Liver (tissue), 9 donors: ENCODE data around the gene HEPACAM. TPM values are rescaled to one million over a fixed set of nuclear protein-coding genes. Genes with fewer than 3 reads are reported as not detected.
A peak's percentile ranks its signal among the peaks of the same experiment; 100 is the strongest.

Experiments used
- DNase-seq: peaks from one replicate; pipeline ENCODE4 v3.0.0-alpha.2; 2017; ENCODE audit warnings: low spot score
- H3K27ac ChIP-seq, 2 donors: one replicate each; pipeline ENCODE4 v1.7.0; 2013; ENCODE audit warnings: inconsistent platforms in 2 of 2, low read length in 2 of 2, control low read depth in 1 of 2, low read depth in 1 of 2, mild to moderate bottlenecking in 1 of 2
- H3K27me3 ChIP-seq, 4 donors: one replicate each; pipeline versions ENCODE4 v1.6.1 to v1.7.0; 2013; ENCODE audit warnings: low read length in 3 of 4, inconsistent platforms in 1 of 4, mild to moderate bottlenecking in 1 of 4, moderate library complexity in 1 of 4; ENCODE audit not compliant: control insufficient read depth in 4 of 4, insufficient read depth in 4 of 4
- H3K36me3 ChIP-seq, 4 donors: one replicate each; pipeline versions ENCODE4 v1.6.1 to v1.7.0; 2013; ENCODE audit warnings: low read length in 3 of 4, mild to moderate bottlenecking in 3 of 4, low read depth in 1 of 4, moderate library complexity in 1 of 4; ENCODE audit not compliant: control insufficient read depth in 4 of 4, insufficient read depth in 3 of 4
- H3K4me1 ChIP-seq, 4 donors: one replicate each; pipeline versions ENCODE4 v1.6.1 to v1.7.0; 2013; ENCODE audit warnings: low read length in 3 of 4, mild to moderate bottlenecking in 3 of 4, moderate library complexity in 1 of 4; ENCODE audit not compliant: control insufficient read depth in 4 of 4, insufficient read depth in 4 of 4
- H3K4me3 ChIP-seq, 3 donors: one replicate each; pipeline versions ENCODE4 v1.6.1 to v1.7.0; 2013; ENCODE audit warnings: low read length in 3 of 3, control low read depth in 1 of 3, low read depth in 1 of 3, mild to moderate bottlenecking in 1 of 3
- H3K9ac ChIP-seq, 2 donors: one replicate each; pipeline ENCODE4 v1.7.0; 2013; ENCODE audit warnings: low read length in 2 of 2, mild to moderate bottlenecking in 2 of 2, moderate library complexity in 2 of 2, control low read depth in 1 of 2, low read depth in 1 of 2
- H3K9me3 ChIP-seq, 4 donors: one replicate each; pipeline versions ENCODE4 v1.6.1 to v1.7.0; 2013; ENCODE audit warnings: low read length in 3 of 4; ENCODE audit not compliant: control insufficient read depth in 4 of 4
- EGR1 ChIP-seq, 2 donors: IDR thresholded peaks; 2 replicates each; pipeline ENCODE4 v1.6.1; 2016 to 2018; ENCODE audit warnings: antibody characterized with exemption in 2 of 2, low read depth in 2 of 2
- GABPA ChIP-seq, 2 donors: IDR thresholded peaks in 1 of 2; conservative IDR thresholded peaks in 1 of 2; 2 replicates each; pipeline ENCODE4 v1.6.1; 2016; ENCODE audit warnings: antibody characterized with exemption in 2 of 2, mild to moderate bottlenecking in 1 of 2, moderate library complexity in 1 of 2
- HNF4G ChIP-seq: IDR thresholded peaks from 2 replicates; pipeline ENCODE4 v1.6.1; 2016; ENCODE audit warnings: antibody characterized with exemption
- JUND ChIP-seq, 2 donors: IDR thresholded peaks; 2 replicates each; pipeline ENCODE4 v1.6.1; 2016; ENCODE audit warnings: antibody characterized with exemption in 2 of 2
- NR2F2 ChIP-seq: IDR thresholded peaks from 2 replicates; pipeline ENCODE4 v1.6.1; 2016; ENCODE audit warnings: antibody characterized with exemption
- RAD21 ChIP-seq, 2 donors: IDR thresholded peaks; 2 replicates each; pipeline ENCODE4 v1.6.1; 2016; ENCODE audit warnings: antibody characterized with exemption in 2 of 2, mild to moderate bottlenecking in 2 of 2
- RXRA ChIP-seq, 2 donors: IDR thresholded peaks; 2 replicates each; pipeline ENCODE4 v1.6.1; 2017 to 2018; ENCODE audit warnings: antibody characterized with exemption in 2 of 2, mild to moderate bottlenecking in 1 of 2
- SP1 ChIP-seq: IDR thresholded peaks from 2 replicates; pipeline ENCODE4 v1.6.1; 2018; ENCODE audit warnings: antibody characterized with exemption, mild to moderate bottlenecking
- TAF1 ChIP-seq: conservative IDR thresholded peaks from 2 replicates; pipeline ENCODE4 v1.6.1; 2016; ENCODE audit warnings: antibody characterized with exemption, mild to moderate bottlenecking
- YY1 ChIP-seq: IDR thresholded peaks from 2 replicates; pipeline ENCODE4 v1.6.1; 2016; ENCODE audit warnings: antibody characterized with exemption, mild to moderate bottlenecking
- WGBS: extraction: QIAGEN DNeasy Blood & Tissue Kit; methylation state at CpG from one replicate; pipeline ENCODE4 v1.1.7; 2013; 5-methylcytosine and 5-hydroxymethylcytosine counted together
- polyA plus RNA-seq, 2 donors: library from polyadenylated mRNA; stranded (reverse) in 1 of 2; unstranded in 1 of 2; fragments of 200-250 nt in 1 of 2; fragments of >200 nt in 1 of 2; fragmentation: Nextera tagmentation in 1 of 2; extraction: Ambion mirVana in 1 of 2; gene quantifications; one replicate each; pipeline versions ENCODE4 v1.2.1 to v1.2.3, GENCODE V29; 2013 to 2015
- total RNA-seq, 2 donors: library from RNA; depleted of rRNA; stranded (reverse); fragments of >200 nt; gene quantifications; one replicate each; pipeline ENCODE4 v1.2.3, GENCODE V29; 2014
- TF ChIP-seq, protein P1 (sequence below): fragments of 150-350 bp; IDR thresholded peaks from 2 replicates; pipeline ENCODE4 v1.5.1; 2017; ENCODE audit warnings: improper control_type of control experiment, low read depth, low read length; ENCODE audit not compliant: missing input control
- TF ChIP-seq, protein P2 (sequence below): IDR thresholded peaks from 2 replicates; pipeline ENCODE4 v1.6.1; 2016; ENCODE audit warnings: antibody characterized with exemption
- TF ChIP-seq, protein P3 (sequence below): IDR thresholded peaks from 2 replicates; pipeline ENCODE4 v1.6.1; 2016; ENCODE audit warnings: antibody characterized with exemption
- TF ChIP-seq, protein P4 (sequence below): IDR thresholded peaks from 2 replicates; pipeline ENCODE4 v1.6.1; 2016; ENCODE audit warnings: antibody characterized with exemption
- donor health status: healthy.
- donor health status: healthy.
- donor health status: healthy.
- donor health status: healthy.
- donor health status: healthy.

Gene HEPACAM
- total and polyA plus RNA-seq, 4 donors: 0.79 to 7.1 (median 3.3) TPM; not detected in 1

DNA sequence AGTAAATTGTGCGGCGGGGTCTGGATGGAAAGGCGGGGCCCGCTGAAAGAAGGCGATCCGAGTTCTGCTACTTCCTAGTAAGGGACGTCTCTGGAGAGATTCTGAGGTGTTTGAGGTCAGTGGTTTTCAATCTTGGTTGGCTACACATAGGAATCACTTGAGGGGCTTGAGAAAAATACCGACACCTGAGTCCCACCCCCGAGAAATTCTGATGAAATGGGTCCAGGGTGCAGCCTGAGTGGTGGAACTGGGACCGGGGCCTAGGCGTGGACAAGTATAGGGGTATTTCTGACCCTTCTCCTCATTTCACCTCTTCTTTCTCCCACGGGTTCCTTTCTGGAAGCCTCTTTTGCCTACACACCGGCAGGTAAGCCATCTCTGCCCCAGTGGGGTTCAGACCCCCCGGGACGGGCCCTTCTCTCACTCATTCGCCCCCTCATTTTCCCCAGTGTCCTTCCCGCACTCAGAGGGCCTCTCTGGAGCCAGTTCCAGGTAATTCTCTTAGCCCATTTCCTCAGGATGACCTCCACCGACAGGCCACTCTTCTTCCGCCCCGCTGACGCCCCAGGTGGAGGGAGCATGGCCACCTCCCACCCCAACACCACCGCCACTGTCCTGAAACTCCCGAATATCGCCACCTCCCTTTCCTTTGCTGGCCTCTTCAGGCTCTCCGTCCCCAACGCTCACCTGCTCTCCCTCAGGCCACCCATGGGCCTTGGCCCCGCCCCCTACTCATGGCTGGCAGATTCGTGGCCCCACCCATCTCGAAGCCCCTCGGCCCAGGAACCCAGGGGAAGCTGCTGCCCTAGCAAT, 58.8 kb downstream of the HEPACAM start:
- 47% methylated on average over 30 of the region's 30 CpGs for WGBS

DNA sequence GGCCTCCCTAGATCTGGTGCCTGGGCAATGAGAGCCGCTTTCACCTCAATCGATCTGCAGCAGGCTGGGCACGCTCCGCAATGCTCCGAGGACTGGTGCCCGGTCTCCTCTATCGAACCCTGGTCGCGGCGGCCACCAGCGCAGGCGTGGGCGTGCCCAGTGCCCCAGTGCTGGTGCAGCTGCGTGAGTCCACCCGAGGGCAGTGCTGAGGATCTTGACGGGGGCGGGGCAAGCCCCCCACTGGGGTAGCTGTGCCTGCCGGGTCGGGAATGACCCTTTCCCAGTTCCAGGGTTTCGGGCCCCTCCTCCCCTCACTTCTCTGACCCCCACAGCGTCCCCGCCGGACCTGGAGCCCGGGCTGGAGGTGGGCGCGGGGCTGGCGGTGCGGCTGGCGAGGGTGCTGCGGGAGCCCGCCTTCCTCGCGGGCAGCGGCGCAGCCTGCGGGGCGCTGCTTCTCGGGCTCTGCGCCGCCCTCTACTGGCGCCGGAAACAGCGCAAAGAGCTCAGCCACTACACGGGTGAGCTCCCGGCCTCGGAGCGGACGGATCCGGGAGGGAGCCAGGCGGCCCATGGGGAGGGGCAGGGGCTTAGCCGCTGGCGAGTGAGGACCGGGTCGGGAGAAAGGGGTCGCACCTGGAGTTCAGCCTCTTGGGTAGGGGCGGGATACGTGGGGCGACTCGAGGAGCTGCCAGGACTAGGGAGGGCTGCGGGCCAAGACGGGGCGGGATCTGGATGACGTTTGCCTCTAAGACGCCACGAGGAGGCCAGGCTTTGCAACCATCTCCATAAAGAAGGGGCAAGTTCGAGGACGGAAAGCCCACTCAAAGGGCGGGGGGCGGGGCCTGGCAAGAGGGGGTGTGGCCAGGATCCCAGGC, 59.7 kb downstream of the HEPACAM start:
- no peaks in the 10 kb centered on the region for H3K9me3 ChIP-seq
- peak overlapping the region; percentile 89 to 92 for H3K27ac ChIP-seq
- no peaks in the 10 kb centered on the region for H3K36me3 ChIP-seq
- peak overlapping the region; percentile 67 for H3K9ac ChIP-seq
- peak overlapping the region; percentile 42 to 65 (median 65) for H3K4me3 ChIP-seq
- H3K4me1 ChIP-seq: peaks cover 0 to 12% (median 4%) of the 10 kb centered on the region in 4 donors
- DNase-seq: peak; percentile 74
- under 1% methylated on average over 69 of the region's 69 CpGs for WGBS
- H3K27me3 ChIP-seq: peaks cover 0 to 2% (median 0%) of the 10 kb centered on the region in 4 donors
- TF ChIP-seq, protein P1, sequence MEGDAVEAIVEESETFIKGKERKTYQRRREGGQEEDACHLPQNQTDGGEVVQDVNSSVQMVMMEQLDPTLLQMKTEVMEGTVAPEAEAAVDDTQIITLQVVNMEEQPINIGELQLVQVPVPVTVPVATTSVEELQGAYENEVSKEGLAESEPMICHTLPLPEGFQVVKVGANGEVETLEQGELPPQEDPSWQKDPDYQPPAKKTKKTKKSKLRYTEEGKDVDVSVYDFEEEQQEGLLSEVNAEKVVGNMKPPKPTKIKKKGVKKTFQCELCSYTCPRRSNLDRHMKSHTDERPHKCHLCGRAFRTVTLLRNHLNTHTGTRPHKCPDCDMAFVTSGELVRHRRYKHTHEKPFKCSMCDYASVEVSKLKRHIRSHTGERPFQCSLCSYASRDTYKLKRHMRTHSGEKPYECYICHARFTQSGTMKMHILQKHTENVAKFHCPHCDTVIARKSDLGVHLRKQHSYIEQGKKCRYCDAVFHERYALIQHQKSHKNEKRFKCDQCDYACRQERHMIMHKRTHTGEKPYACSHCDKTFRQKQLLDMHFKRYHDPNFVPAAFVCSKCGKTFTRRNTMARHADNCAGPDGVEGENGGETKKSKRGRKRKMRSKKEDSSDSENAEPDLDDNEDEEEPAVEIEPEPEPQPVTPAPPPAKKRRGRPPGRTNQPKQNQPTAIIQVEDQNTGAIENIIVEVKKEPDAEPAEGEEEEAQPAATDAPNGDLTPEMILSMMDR: peak; percentile 52
- TF ChIP-seq RXRA (IDR thresholded peaks at IDR 0.05): no peak
- TF ChIP-seq EGR1 (IDR thresholded peaks at IDR 0.05; ENCODE audit: low read depth in 2 of 2): peak; percentile 2 to 55
- TF ChIP-seq, protein P2, sequence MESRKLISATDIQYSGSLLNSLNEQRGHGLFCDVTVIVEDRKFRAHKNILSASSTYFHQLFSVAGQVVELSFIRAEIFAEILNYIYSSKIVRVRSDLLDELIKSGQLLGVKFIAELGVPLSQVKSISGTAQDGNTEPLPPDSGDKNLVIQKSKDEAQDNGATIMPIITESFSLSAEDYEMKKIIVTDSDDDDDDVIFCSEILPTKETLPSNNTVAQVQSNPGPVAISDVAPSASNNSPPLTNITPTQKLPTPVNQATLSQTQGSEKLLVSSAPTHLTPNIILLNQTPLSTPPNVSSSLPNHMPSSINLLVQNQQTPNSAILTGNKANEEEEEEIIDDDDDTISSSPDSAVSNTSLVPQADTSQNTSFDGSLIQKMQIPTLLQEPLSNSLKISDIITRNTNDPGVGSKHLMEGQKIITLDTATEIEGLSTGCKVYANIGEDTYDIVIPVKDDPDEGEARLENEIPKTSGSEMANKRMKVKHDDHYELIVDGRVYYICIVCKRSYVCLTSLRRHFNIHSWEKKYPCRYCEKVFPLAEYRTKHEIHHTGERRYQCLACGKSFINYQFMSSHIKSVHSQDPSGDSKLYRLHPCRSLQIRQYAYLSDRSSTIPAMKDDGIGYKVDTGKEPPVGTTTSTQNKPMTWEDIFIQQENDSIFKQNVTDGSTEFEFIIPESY: no peak
- TF ChIP-seq, protein P3, sequence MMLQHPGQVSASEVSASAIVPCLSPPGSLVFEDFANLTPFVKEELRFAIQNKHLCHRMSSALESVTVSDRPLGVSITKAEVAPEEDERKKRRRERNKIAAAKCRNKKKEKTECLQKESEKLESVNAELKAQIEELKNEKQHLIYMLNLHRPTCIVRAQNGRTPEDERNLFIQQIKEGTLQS: no peak
- TF ChIP-seq, protein P4, sequence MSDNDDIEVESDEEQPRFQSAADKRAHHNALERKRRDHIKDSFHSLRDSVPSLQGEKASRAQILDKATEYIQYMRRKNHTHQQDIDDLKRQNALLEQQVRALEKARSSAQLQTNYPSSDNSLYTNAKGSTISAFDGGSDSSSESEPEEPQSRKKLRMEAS: no peak
- TF ChIP-seq RAD21 (IDR thresholded peaks at IDR 0.05): peak; percentile 55 to 67
- TF ChIP-seq YY1: peak; percentile 35

More for the DNA sequence above, 58.8 kb downstream of the HEPACAM start:
- Histone ChIP-seq H3K4me1 (peaks cover 0 to 13% (median 7%) of the 10 kb centered on the region in 4 donors), H3K9me3 (no peaks in the 10 kb centered on the region), H3K36me3 (no peaks in the 10 kb centered on the region), H3K27ac (peak overlapping the region; percentile 89 to 92), H3K27me3 (peaks cover 0 to 2% (median 0%) of the 10 kb centered on the region in 4 donors), H3K9ac (no peak overlapping the region), H3K4me3 (peak overlapping the region; percentile 42 to 65 (median 65))
- no peak for DNase-seq
- TF ChIP-seq TAF1: no peak
- no peak for TF ChIP-seq HNF4G
- no peak for TF ChIP-seq RXRA (IDR thresholded peaks at IDR 0.05)
- TF ChIP-seq, protein P4: no peak
- TF ChIP-seq NR2F2: no peak
- no peak for TF ChIP-seq SP1
- no peak for TF ChIP-seq GABPA (IDR thresholded peaks at IDR 0.05 in 1 of 2, conservative IDR thresholded peaks at IDR 0.05 in 1 of 2)
- TF ChIP-seq, protein P2: no peak
- TF ChIP-seq RAD21 (IDR thresholded peaks at IDR 0.05): no peak
- TF ChIP-seq, protein P1: no peak
- TF ChIP-seq JUND (IDR thresholded peaks at IDR 0.05): no peak
